ENCODE data around the gene ANXA9.

DNA sequence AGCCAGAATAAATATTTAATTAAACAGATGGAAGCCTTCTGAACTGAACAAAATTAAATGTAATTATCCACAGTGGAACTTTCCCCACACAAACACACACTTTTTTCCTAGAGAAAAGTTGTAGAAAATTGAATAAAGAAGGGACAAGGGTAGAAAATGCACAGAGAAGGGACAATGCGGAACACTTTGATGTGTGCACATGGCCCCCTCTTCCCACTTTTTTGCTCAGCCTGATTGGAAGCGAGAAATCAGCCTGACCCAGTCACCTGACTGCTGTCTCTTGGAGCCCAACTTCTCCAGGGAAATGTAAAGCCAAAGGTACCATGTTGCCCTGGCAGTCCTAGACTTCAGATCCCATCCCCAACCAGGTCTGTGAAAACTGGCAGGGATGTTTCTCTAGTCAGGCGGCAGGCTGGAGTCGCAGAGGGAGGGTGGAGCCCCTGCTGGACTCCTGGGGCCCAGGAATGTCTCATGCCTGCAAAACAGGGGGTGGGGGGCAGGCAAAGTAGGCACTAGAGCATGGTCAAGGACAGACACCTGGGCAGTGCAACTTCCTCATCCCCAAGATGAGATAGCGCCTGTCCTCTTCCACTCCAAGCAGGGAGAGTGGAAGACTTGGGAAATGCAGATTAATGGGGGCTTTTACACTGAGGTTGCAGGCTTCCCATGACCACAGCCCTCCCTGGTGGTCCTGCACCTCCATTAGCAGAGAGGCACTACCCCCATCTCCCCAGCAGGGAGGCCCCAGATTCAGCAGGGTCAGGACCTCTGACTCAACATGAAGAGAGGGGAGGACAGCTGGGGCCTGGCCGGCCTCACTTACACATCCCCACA, 10.3 kb upstream of the ANXA9 start:
- TF ChIP-seq, protein P1, sequence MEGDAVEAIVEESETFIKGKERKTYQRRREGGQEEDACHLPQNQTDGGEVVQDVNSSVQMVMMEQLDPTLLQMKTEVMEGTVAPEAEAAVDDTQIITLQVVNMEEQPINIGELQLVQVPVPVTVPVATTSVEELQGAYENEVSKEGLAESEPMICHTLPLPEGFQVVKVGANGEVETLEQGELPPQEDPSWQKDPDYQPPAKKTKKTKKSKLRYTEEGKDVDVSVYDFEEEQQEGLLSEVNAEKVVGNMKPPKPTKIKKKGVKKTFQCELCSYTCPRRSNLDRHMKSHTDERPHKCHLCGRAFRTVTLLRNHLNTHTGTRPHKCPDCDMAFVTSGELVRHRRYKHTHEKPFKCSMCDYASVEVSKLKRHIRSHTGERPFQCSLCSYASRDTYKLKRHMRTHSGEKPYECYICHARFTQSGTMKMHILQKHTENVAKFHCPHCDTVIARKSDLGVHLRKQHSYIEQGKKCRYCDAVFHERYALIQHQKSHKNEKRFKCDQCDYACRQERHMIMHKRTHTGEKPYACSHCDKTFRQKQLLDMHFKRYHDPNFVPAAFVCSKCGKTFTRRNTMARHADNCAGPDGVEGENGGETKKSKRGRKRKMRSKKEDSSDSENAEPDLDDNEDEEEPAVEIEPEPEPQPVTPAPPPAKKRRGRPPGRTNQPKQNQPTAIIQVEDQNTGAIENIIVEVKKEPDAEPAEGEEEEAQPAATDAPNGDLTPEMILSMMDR (IDR thresholded peaks at IDR 0.05) = no peak
- TF ChIP-seq POLR2A (IDR thresholded peaks at IDR 0.05) = no peak
